T1000 (cell line): ENCODE data around the gene EIF2S2.

Experiments
- DNase-seq: peaks from one replicate; lab custom pipeline; 2025; ENCODE audit warnings: mixed read lengths; lab: John Stamatoyannopoulos, UW

EIF2S2 gene

DNA sequence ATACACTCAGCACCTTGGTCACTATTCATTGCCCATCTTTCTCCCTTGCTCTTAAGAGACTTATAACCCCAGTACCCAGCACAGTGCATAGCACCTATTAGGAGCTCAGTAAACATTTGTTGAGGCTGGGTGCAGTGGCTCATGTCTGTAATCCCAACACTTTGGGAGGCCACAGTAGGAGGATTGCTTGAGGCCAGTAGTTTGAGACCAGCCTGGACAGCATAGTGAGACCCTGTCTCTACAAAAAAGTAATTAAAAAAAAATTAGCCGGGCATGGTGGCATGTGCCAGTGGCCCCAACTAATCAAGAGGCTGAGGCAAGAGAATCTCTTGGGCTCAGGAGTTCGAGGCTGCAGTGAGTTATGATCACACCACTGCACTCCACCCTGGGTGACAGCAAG, 8.2 kb upstream of the EIF2S2 start:
- no peak for DNase-seq

DNA sequence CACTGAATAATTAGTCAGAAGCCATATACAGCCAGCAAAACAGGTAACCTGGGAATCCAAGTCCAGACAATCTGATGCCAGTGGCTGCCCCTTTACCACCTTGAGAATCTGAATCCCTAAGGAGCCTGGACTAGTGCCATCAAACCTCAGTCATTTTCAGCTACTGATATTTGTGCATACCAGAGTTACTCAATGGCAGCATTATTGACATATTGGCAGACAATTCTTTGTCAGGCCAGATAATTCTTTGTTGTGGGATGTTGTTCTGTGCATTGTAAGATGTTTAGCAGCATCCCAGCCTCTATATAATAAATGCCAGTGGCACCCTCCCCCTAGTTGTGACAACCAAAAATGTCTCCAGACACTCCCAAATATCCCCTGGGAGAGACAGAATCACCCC, 3.2 kb upstream of the EIF2S2 start:
- DNase-seq, result no peak

DNA sequence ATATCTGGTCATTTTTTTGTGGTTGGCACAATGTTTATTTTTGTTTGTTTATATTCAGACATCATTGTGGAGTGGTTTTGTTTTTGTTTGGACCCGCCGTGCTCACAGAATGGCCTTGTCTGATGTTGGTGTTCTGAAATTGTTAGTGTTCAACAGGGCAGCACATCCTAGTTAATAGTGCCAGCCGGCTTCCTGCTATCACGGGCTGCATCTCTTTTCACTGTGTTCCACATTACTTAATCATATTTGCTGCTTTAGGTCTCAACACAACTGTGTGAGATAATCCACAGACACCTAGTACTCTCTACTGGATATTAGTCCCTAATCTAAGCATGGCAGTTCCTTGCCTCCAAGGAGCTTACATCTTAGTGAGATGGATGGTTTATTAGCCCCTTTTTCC, 2.8 kb upstream of the EIF2S2 start:
- DNase-seq, result no peak

DNA sequence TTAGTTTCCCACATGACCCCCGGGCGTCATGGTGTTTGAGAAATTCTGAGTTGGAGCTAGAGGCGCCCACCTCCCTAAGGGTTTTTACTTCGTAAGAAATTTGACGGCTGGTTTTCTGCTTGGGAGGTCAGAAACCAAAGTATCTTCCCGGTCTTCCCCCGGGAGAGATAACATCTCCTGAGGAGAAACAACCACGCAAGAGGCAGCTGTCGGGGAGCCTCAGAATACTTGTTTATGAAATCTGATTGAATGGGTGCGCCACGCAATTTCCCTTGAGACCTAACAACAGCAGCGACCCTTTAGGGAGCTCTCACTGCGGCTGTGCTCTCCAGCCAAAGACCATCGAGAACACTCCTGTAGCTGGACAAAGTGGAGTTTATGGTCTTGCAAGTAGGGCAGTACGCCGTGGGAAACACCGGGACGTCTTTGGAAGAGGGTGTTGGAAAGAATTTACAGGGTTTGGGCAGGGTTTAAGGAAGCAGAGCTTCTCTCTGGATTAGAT, 608 bp upstream of the EIF2S2 start:
- DNase-seq, result no peak

DNA sequence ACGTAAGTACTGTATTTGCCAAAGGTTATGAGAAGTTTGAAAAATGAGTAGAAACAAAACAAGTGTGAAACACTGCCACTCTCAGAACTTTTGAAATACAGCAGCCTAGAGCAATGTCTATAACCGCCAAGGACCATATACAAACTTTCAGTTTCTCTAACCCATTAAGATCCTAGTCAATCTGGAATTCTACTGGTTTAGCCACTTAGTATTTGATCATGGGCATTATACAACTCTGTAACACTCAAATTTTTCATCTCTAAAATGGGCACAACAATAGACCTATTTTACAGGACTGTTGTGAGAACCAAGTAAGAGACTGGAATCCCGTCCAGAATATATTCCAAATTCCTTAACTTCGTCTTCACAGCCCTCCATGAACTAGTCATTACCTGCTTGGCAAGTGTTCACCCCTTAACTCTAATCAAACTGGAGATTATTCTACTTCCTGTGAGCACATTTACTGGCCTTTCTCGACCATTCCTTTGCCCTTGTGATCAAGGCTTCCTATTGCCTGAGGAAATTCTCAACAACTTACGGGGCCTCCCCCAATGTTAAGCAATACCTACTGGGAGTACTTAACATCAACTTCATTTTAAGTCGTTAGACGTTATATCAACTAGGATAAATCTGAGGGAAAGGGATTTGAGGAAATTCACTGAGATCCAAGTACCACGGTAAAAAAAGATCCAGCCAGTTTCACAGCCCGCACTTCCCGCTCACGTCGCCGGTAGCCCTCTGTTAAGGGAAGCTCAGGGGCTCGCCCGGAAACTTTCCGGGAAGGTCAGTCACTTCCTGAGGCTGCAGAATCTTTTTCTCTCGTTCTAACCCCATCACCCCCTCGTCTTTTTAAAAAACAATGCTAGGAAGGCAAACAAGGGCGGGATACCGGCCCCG, 1.1 kb downstream of the EIF2S2 start:
- DNase-seq, result no peak

DNA sequence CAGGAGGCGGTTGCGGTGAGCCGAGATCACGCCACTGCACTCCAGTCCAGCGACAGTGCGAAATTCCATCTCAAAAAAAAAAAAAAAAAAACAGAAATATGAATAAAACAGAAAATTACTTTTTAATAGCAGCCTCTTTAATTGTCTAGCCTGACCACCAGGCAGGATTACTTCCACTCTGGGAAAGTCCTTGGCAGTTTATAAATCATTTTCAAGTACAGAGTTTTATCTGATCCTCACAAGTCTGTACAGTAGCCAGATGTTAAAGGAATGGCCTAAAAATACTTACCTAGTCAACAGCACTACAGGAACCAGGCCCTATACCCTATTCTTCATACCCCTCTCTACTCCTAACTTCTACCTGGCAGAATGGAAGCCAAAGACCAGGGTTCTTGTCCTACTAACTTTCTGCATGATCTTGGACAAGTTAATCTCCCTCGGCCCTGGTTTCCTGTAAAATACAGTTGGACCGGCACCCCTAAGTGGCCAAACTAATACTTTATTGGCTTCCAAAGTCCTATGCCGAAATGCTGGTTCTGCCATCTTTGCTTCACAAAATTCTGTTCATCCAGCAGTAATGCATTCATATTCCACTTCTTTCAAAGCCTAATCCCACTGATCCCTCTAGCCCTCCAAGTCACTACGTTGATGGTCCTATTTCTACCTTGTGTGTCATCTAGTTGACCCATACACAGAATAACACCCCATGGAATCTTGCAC, 1.9 kb downstream of the EIF2S2 start:
- no peak for DNase-seq

DNA sequence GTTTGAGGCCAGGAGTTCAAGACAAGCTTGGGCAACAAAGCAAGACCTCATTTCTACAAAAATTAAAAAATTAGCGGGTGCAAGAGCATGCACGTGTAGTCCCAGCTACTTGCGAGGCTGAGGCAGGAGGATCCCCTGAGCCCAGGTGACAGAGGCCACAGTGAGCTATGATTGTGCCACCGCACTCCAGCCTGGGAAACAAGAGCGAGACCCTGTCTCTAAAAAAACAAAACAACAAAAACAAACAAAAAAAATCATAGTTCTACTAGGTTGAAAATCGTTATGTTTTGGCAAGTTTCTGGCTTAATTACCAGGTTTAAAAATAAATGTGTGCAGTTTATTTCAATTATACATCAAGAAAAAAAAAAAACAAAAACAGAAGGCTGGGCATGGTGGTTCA, 2.6 kb downstream of the EIF2S2 start:
- DNase-seq, result no peak

DNA sequence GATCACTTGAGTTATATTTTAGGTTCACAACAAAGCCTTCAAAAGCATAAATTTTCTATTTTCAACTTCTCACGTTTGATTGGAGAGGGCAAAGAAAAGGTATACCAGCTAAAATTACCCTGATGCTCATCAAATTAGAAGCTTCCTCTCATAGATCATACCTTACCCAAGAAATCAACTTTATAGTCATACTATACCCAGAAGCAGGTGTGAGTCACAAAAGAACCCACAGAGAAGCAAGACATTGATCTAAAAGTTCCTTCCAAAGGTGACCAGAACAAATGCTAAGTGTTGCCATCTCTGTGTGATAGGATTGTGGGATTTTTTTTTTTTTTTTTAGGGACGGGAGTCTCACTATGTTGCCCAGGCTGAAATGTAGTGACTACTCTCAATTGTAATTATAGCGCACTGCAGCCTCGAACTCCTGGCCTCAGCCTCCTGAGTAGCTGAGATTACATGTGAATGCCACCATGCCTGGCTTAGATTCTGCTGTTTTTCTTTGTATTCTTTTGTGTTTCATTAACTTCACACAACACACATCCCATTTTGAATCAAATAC, 3.3 kb downstream of the EIF2S2 start:
- no peak for DNase-seq

DNA sequence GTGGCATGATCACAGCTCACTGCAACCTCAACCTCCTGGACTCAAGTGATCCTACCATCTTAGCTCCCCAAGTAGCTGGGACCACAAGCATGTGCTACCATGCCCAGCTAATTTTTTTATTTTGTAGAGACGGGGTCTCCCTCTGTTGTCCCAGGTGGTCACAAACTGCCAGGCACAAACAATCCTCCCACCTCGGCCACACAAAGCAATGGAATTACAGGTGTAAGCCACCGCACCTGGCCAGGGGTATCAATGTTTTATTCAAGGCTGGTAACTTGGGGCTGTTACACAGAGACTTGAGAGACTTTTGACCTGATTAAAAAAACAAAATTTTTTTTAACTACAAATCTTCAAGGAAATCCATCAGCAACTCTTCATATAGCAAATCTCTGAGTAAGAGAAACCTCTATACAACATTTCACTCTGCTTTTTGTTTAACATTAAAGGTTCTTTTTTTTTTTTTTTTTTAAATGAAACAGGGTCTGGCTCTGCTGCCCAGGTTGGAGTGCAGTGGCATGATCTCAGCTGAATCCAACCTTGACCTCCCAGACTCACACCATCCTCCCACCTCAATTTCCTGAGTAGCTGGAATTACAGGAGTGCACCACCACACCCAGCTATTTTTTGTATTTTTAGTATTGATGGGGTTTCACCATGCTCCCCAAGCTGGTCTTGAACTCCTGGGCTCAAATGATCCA, 5.9 kb downstream of the EIF2S2 start:
- DNase-seq, result no peak

DNA sequence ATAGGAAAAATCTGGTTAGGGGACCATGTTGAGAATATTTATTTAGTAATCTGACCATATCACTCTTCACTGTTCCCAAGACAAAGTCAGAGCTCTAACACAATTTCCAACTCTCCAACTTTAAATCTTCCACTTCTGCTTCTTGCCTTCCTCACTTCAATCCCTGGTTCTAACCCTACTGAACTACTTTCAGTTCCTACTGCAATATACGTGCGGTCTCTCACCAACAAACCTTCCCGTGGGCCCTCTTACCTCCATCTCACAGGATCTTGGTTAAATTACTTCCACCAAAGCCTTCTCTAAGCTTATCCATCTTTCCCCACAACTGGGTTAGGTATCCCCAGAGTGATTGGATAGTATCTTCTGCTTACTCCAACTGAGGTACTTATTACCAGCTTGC, 8.0 kb downstream of the EIF2S2 start:
- DNase-seq, result no peak

DNA sequence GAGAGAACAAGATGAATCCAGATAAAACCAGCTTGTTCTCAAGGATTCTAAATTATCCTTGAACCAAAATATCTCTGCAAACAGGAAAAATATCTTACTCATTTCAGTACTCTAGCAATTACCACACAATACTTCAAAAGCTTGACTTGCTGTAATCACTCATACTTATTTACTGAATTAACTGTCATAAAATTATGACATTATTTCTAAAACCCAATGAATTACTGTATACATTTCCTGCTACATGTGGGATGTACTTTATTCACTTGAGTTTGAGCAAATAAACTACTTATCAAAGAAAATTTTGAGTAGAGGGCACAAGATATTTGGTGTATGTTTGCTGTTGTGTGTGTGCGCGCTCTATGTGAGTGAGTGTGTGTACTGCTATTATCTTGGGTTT, 9.7 kb downstream of the EIF2S2 start:
- DNase-seq, result no peak

DNA sequence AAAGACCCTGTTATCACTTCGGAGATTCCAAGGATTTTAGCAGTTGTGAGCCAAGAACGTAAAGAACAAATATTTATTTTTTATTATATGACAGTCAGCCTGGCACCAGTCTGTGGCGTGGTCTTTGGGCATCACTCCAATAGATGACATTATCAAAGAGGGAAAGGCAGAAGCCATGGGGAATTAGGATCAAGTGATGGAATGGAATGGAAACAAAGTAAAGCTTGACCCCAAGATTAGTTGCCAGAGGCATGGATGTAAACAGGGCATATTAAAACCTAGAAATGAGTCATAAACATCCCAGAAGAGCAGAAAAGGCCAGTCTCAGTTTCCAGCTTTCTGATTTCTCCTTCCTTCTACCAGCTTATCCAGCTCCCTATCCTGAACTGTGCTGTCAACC, 11.5 kb downstream of the EIF2S2 start:
- DNase-seq, result no peak

DNA sequence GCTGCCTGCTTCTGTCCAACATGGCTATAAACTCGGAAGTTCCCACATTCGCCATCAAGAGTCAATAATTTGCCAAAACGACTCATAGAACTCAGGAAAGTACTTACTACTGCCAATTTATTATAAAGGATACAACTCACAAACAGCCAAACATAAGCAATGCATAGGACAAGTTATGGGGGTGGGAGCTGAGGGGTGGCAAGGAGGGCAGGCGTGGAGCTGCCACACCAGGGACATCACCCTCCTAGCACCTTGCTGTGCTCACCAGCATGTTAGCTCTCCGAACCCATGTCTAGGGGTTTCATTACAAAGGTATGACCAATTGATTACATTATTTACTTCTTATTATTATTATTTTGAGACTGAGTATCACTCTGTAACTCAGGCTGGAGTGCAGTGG, 12.4 kb downstream of the EIF2S2 start:
- DNase-seq, result no peak

DNA sequence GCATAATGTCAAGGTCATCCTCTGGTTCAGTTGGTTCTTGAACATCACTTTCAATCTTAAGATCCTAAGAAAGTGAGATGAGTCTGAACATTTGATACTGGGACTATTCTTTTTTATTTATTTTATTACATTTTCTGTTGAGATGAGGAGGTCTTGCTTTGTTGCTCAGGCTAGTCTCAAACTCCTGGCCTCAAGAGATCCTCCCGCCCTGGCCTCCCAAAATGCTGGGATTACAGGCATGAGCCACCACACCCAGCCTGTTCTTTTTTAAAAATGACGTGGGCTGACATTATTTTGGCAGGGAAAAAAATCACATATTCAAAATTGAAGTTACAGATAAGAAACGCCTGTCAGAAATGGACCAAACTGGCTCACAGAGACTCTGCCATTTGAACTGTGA, 13.5 kb downstream of the EIF2S2 start:
- no peak for DNase-seq

DNA sequence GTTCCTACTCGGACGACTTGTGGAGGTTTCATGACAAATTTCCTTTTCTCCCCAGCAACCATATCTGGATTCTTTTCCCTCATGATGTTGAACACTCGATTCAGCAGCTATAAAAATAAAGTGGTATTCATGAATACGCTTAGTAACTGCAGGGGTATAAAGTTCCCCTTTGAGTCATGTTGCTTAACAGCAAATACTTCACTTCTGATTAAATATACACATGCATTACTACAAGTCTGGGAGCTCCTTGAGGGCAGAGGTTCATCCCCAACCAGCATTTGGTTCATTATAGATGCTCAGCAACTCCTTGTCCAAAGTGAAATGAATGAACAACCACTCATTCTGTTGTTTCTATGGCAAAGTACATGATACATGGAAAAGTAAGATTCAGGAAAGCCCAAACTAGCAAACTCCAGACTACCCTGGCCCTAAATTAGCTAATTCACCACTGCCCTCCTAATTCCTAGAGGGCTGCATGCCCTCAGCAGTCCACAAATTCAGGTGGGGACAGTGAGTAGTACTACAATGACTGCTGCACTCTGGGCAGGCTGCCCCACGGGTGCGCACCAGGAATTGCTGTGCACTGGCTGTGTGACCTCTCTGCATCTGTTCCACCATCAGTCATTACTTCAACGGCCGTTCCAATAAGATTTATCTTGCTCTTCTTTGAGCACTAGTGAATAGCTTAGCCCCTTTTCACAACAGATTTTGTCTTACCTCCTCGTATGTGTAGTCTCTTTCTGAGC, 15.2 kb downstream of the EIF2S2 start:
- no peak for DNase-seq

DNA sequence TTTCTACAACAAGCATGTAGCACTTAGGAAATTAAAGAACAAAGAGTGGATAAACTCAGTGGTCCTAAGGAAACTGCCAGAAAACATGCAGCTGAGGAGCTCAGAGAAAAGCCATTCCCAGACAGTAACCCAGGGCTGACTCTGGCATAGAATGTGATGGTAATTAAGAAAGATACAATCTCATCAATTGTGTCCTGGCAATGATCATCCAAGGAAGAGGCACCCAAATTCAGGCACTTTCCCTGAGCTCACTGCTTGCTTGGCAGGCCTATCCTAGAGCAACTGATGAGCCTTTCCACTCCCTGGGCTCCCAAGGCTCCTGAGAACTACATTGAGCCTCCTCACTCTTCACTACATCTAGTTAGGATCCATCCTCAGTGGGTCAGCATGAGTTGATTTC, 16.2 kb downstream of the EIF2S2 start:
- DNase-seq, result no peak

DNA sequence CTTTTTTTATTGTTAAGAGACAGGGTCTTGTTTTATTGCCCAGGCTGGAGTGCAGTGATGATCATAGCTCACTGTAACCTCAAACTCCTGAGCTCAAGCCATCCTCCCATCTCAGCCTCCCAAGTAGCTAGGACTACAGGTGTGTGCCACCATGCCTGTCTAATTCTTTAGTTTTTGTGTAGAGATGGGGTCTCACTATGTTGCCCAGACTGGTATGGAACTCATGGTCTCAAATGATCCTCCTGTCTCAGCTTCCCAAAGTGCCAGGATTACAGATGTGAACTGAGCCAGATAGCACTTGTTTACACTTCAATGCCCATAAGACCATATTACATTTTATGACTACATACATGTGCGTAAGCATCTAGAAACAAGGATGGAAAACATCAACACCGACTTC, 18.1 kb downstream of the EIF2S2 start:
- DNase-seq, result no peak

DNA sequence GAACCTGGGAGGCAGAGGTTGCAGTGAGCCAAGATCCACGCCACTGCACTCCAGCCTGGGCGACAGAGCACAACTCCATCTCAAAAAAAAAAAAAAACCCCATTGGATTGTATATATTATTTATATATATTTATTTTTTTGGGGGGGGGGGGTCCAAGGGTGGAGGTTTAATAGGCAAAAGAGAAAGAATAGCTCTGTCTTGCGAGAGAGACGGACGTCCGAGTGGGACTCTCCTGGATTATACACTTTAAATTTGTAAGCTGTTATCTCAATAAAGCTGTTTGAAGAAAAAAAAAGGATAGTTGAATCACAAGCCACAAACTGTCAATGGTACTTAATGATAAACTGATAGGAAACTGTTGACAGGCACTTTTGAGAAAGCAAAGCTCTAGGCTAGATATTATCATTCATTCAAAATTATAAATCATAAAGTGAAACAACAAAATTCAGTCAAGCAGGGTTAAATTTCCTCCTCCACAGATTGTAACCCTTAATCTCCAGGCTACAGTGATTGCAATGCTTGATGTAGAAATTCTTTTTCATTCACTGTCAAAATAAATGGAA, 20.3 kb downstream of the EIF2S2 start:
- DNase-seq, result no peak

DNA sequence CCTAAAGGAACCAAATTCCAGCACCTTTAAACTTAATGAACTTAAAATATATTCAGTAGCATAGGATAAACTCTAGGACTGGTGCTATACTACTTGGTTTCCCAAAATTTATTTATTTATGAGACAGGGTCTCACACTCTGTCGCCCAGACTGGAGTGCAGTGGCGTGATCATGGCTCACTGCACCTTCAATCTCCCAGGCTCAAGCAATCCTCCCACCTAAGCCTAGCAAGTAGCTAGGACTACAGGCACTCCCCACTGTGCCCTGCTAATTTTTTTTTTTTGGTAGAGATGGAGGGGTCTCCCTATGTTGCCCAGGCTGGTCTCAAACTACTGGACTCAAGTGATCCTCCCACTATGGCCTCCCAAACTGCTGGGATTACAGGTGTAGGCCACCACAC, 21.4 kb downstream of the EIF2S2 start:
- DNase-seq, result no peak

DNA sequence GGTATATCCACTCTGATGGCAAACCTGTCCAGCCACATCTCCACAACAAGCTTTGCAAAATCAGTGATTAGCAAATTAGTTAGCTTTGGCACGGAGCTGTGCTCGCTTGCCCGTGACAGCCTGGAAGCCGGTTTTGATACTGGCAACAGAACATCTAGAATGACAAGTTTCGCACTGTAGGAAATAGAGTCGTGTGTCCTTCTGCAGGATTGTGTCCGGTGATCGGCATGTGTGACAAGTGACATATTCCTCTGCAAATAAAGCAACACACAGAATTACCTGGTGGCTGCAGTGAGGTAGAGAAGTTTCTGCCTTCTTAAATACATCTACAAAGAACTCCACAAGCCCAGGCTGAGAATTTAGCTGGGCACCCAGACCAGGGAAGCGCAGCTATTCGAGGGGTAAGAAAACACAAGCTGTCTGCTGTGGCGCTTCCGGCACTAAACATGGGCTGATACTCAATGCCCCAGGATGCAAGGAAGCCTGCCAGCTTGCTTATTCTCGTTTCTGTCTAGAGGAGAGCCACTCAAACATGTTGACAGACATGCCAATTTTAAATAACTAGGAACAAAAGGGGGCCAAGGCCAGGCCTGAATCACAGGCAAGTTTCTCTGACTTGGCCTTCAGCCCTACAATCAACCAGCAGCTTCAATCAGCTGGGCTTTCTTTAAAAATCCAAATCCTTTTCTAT, 22.2 kb downstream of the EIF2S2 start:
- no peak for DNase-seq

DNA sequence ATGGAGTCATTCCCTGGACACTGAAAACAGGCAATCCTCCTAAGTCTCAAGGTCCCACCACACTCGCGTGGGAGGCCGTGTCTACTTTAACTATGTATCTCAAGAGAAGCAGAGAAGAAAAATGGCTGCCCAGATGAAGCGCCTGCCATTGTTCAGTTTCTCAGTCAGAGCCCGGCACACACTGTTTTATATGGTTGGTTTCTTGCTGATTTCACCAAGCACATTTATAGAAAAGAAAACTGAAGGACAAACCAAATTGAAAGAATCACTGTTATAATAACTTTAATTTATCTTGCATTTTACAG, 22.9 kb downstream of the EIF2S2 start:
- no peak for DNase-seq
